ENCODE results near the gene ZNF75A. TPM values are rescaled to one million over a fixed set of nuclear protein-coding genes. Genes with fewer than 3 reads are reported as not detected.

Gene ZNF75A
- total RNA-seq, 1 experiment from 2014 or later: 10.3 TPM

GRCh38 chr16:3321816-3322215, 16.5 kb downstream of the ZNF75A start:
- Histone ChIP-seq H3K4me1 (ENCODE audit: control insufficient read depth in 1 of 2, insufficient read depth in 2 of 2, low read length in 2 of 2) (0 out of 4 replicates have a peak, but pooled peaks cover 0 to 3% of the 10 kb centered on the region in 2 experiments), H2AFZ (ENCODE audit: low read depth, low read length, poor library complexity, severe bottlenecking) (no peak overlapping the region), H3K79me2 (ENCODE audit: insufficient read depth, low read length) (no peaks in the 10 kb centered on the region), H3K9me3 (ENCODE audit: control insufficient read depth in 1 of 2, insufficient read depth in 1 of 2, low read depth in 1 of 2, low read length in 2 of 2) (peaks cover 12 to 20% of the 10 kb centered on the region in 2 experiments; a peak in 3 of 4 replicates), H3K9me2 (ENCODE audit: insufficient read depth) (no peaks in the 10 kb centered on the region), H3K36me3 (ENCODE audit: control insufficient read depth in 1 of 2, insufficient read depth in 2 of 2, low read length in 2 of 2) (peaks cover 0 to 7% of the 10 kb centered on the region in 2 experiments; a peak in 2 of 4 replicates), H3K27ac (ENCODE audit: low read depth, low read length) (no peak overlapping the region), H3K9ac (ENCODE audit: low read length) (no peak overlapping the region), H4K20me1 (ENCODE audit: insufficient read depth) (no peaks in the 10 kb centered on the region), H3K4me2 (ENCODE audit: low read length) (no peak overlapping the region), H3K4me3 (replicated peaks in 1 of 2; ENCODE audit: low read depth in 1 of 2, low read length in 2 of 2) (no peak overlapping the region), H3K27me3 (ENCODE audit: insufficient read depth, low read length) (no peaks in the 10 kb centered on the region)
- RAD21 ChIA-PET (ENCODE audit: low non-redundant PET in 1 of 2, low total read pairs in 2 of 2, uncharacterized antibody in 2 of 2, unreplicated experiment in 2 of 2): no interaction called here
- TF ChIP-seq MAX (IDR thresholded peaks at IDR 0.05) (no peak), POLR2A (IDR thresholded peaks at IDR 0.05; ENCODE audit: borderline replicate concordance, extremely low read depth, insufficient read depth, insufficient read length) (no peak), EGR1 (IDR thresholded peaks at IDR 0.05; ENCODE audit: low read depth) (no peak), CBX3 (IDR thresholded peaks at IDR 0.05; ENCODE audit: low read depth) (no peak), ZBTB33 (IDR thresholded peaks at IDR 0.05; ENCODE audit: extremely low read depth, insufficient replicate concordance, low read length) (no peak), ZFX (IDR thresholded peaks at IDR 0.05) (no peak), REST (IDR thresholded peaks at IDR 0.05; ENCODE audit: low read depth) (no peak), YY1 (IDR thresholded peaks at IDR 0.05; ENCODE audit: extremely low read depth, insufficient replicate concordance, low read depth, low read length) (no peak)
- BruUV-seq (replicated peaks): no TSS peak
- POLR2A ChIA-PET: no interaction called here
- CTCF ChIA-PET: no interaction called here
- intact Hi-C loops (cut with micrococcal nuclease): no loop called here
- DNase-seq (ENCODE audit: low read depth, low spot score) (no peak), ATAC-seq (no peak)
